T-helper 2 cell treated with Interferon-gamma antibody and Interleukin-4, amounts not matched to agents 100 ng/mL and 5 ng/mL, for 36 hours (primary cell): ENCODE results near the gene RABEP2. TPM values are rescaled to one million over a fixed set of nuclear protein-coding genes. Genes with fewer than 3 reads are reported as not detected.
"Not testable (repeated sequence)": the region's sequence is repeated elsewhere in the genome, so short reads cannot be mapped to it uniquely, and the experiment has no call there.

Source experiments
- intact Hi-C: fragments of 100-400 bp; cut with micrococcal nuclease; formaldehyde crosslinking; loops from one replicate; pipeline ENCODE4 v1.15.1; 2023
- total RNA-seq: library from RNA; stranded (reverse); gene quantifications from 2 replicates; pipeline ENCODE4 v1.2.3, GENCODE V29; 2022

Gene RABEP2
- total RNA-seq, 1 donor from 2014 or later, result 21.5 TPM

- intact Hi-C loops, result loop anchor here (5.0 kb wide), 1 partner anchor 53 kb away; no protein-coding TSS in a partner anchor
Observed at GRCh38 chr16:28935346-28935745, 10.3 kb upstream of the RABEP2 start.

- intact Hi-C loops, result no loop called here
Observed at GRCh38 chr16:28933171-28933570, 8.1 kb upstream of the RABEP2 start.

GRCh38 chr16:28932339-28933141, 7.5 kb upstream of the RABEP2 start:
- intact Hi-C loops, result no loop called here

GRCh38 chr16:28931801-28932225, 6.8 kb upstream of the RABEP2 start, which contains the start of gene CD19:
Gene CD19, plus strand, starts transcription at chr16:28931971. Its CDS starts 30 bp downstream, at chr16:28932001.
- intact Hi-C loops, result no loop called here

GRCh38 chr16:28930652-28931051, 5.6 kb upstream of the RABEP2 start:
- intact Hi-C loops, result no loop called here

GRCh38 chr16:28930203-28930602, 5.2 kb upstream of the RABEP2 start:
- intact Hi-C loops, result no loop called here

- intact Hi-C loops, result no loop called here
Observed at GRCh38 chr16:28927815-28928214, 2.8 kb upstream of the RABEP2 start.

- intact Hi-C loops, result not testable (repeated sequence)
Observed at GRCh38 chr16:28926284-28926683, 1.2 kb upstream of the RABEP2 start.

- intact Hi-C loops, result loop anchor here (1.0 kb wide), 5 partner anchors 11 to 102 kb away; partner anchors contain the start of genes NFATC2IP, SH2B1 and TUFM
Observed at GRCh38 chr16:28925386-28926228, 569 bp upstream of the RABEP2 start.

- intact Hi-C loops, result loop anchor here (1.0 kb wide), 1 partner anchor 44 kb away; no protein-coding TSS in a partner anchor
Observed at GRCh38 chr16:28924399-28924761, 658 bp downstream of the RABEP2 start.

- intact Hi-C loops, result loop anchor here (1.0 kb wide), 1 partner anchor 44 kb away; no protein-coding TSS in a partner anchor
Observed at GRCh38 chr16:28923652-28924398, 1.2 kb downstream of the RABEP2 start.

- intact Hi-C loops, result no loop called here
Observed at GRCh38 chr16:28923231-28923587, 1.8 kb downstream of the RABEP2 start.

- intact Hi-C loops, result no loop called here
Observed at GRCh38 chr16:28918698-28919097, 6.3 kb downstream of the RABEP2 start.

GRCh38 chr16:28917095-28917494, 7.9 kb downstream of the RABEP2 start:
- intact Hi-C loops, result no loop called here

GRCh38 chr16:28915181-28915580, 9.9 kb downstream of the RABEP2 start:
- intact Hi-C loops, result no loop called here

- intact Hi-C loops, result no loop called here
Observed at GRCh38 chr16:28913946-28914724, 10.9 kb downstream of the RABEP2 start.

GRCh38 chr16:28912558-28912957, 12.5 kb downstream of the RABEP2 start:
- intact Hi-C loops, result no loop called here

- intact Hi-C loops, result no loop called here
Observed at GRCh38 chr16:28910086-28911031, 14.7 kb downstream of the RABEP2 start.

- intact Hi-C loops, result no loop called here
Observed at GRCh38 chr16:28905800-28906372, 19.2 kb downstream of the RABEP2 start.
